HepG2 (cell line): ENCODE measurements around the gene TUT1. TPM values are rescaled to one million over a fixed set of nuclear protein-coding genes. Genes with fewer than 3 reads are reported as not detected.

Source experiments
- ATAC-seq: fragments of 200-7000 bp; cut with Tn5 transposase; 3 replicates; pipeline ENCODE4 v1.9.1; 2020; ENCODE audit warnings: mild to moderate bottlenecking, moderate library complexity
- BruUV-seq: library from RNA; stranded (reverse); fragments of 400-500 nt; replicated peaks from 2 replicates; lab custom pipeline; 2021; lab: Mats Ljungman, UMichigan
- CTCF ChIA-PET: fragments of 300-600 bp; formaldehyde crosslinking; extraction: SDS; loops from one replicate; lab custom pipeline; 2021; ENCODE audit warnings: low total read pairs, inconsistent platforms, low intra/inter-chr PET ratio; lab: Yijun Ruan, JAX
- POLR2A ChIA-PET: fragments of 350-600 bp; sonication (Branson Sonifier 250); formaldehyde crosslinking; loops from one replicate; lab custom pipeline; 2020; ENCODE audit warnings: antibody characterized with exemption, inconsistent platforms; lab: Yijun Ruan, JAX
- DNase-seq: peaks from one replicate; pipeline ENCODE4 v3.0.0-alpha.2; 2015; ENCODE audit warnings: low spot score
- FAIRE-seq: peaks from 3 replicates; lab custom pipeline; 2011; peaks lifted over from hg19 to GRCh38; lab: Jason Lieb, UNC
- H2AFZ ChIP-seq: one replicate; pipeline ENCODE4 v1.6.1; 2011; ENCODE audit warnings: low read length, inconsistent platforms
- H3K27ac ChIP-seq: fragments of 300-600 bp; 3 replicates; pipeline ENCODE4 v1.8.0; 2011; ENCODE audit warnings: mixed run types, mild to moderate bottlenecking, mixed read lengths, low read length, inconsistent platforms; ENCODE audit not compliant: insufficient read depth; ENCODE audit errors: extremely low read length
- H3K27me3 ChIP-seq, 2 experiments: fragments of 200-600 bp in 1 of 2; 2 replicates in 1 of 2; 3 replicates in 1 of 2; pipeline versions ENCODE4 v1.6.0 to v1.8.0; 2011; ENCODE audit warnings: low read length in 2 of 2, mild to moderate bottlenecking in 2 of 2, moderate library complexity in 2 of 2, inconsistent platforms in 1 of 2; ENCODE audit not compliant: insufficient read depth in 2 of 2, control insufficient read depth in 1 of 2
- H3K36me3 ChIP-seq, 2 experiments: fragments of 200-600 bp in 1 of 2; replicated peaks in 1 of 2; 2 replicates in 1 of 2; 3 replicates in 1 of 2; pipeline versions ENCODE4 v1.5.1 to v1.8.0; 2011; ENCODE audit warnings: low read length in 2 of 2, inconsistent platforms in 1 of 2; ENCODE audit not compliant: insufficient read depth in 2 of 2, control insufficient read depth in 1 of 2
- H3K4me1 ChIP-seq: 2 replicates; pipeline ENCODE4 v1.5.1; 2012; ENCODE audit warnings: low read length, inconsistent platforms; ENCODE audit not compliant: insufficient read depth
- H3K4me2 ChIP-seq: 2 replicates; pipeline ENCODE4 v1.6.0; 2011; ENCODE audit warnings: low read depth, low read length, inconsistent platforms
- H3K4me3 ChIP-seq, 3 experiments: fragments of 200-600 bp in 1 of 3; sonication (generic), shearing (Covaris generic) in 1 of 3; replicated peaks in 1 of 3; 2 replicates each; pipeline ENCODE4 v1.5.1; 2011 to 2016; ENCODE audit warnings: low read length in 3 of 3, inconsistent platforms in 2 of 3, low read depth in 2 of 3, mild to moderate bottlenecking in 2 of 3, control low read depth in 1 of 3, mixed read lengths in 1 of 3; ENCODE audit not compliant: insufficient read depth in 1 of 3
- H3K79me2 ChIP-seq: one replicate; pipeline ENCODE4 v1.6.1; 2011; ENCODE audit warnings: low read length, inconsistent platforms; ENCODE audit not compliant: insufficient read depth
- H3K9ac ChIP-seq: 2 replicates; pipeline ENCODE4 v1.6.0; 2011; ENCODE audit warnings: mild to moderate bottlenecking, low read depth, low read length, inconsistent platforms; ENCODE audit not compliant: insufficient read depth
- H3K9me3 ChIP-seq: 2 replicates; pipeline ENCODE4 v1.5.1; 2012; ENCODE audit warnings: mild to moderate bottlenecking, low read length
- H4K20me1 ChIP-seq: 2 replicates; pipeline ENCODE4 v1.6.0; 2011; ENCODE audit warnings: inconsistent platforms, mild to moderate bottlenecking, low read length, moderate library complexity; ENCODE audit not compliant: insufficient read depth
- CCDC6 ChIP-seq: sonication (generic); formaldehyde crosslinking; IDR thresholded peaks from 2 replicates; pipeline ENCODE4 v1.8.1; 2022; ENCODE audit warnings: mild to moderate bottlenecking, missing genetic modification reagents, moderate library complexity
- HDAC1 ChIP-seq: sonication (generic); formaldehyde crosslinking; IDR thresholded peaks from 2 replicates; pipeline ENCODE4 v1.5.1; 2020; ENCODE audit warnings: mild to moderate bottlenecking, missing genetic modification reagents
- TRIM24 ChIP-seq: sonication (generic); formaldehyde crosslinking; IDR thresholded peaks from 2 replicates; pipeline ENCODE4 v1.8.0; 2022; ENCODE audit warnings: mild to moderate bottlenecking, missing genetic modification reagents
- ZNF263 ChIP-seq: sonication (generic); formaldehyde crosslinking; IDR thresholded peaks from 2 replicates; pipeline ENCODE4 v1.4.0; 2020; ENCODE audit warnings: missing genetic modification reagents
- ZNF367 ChIP-seq: sonication (generic); formaldehyde crosslinking; IDR thresholded peaks from 2 replicates; pipeline ENCODE4 v1.4.0; 2020; ENCODE audit warnings: missing genetic modification reagents, borderline replicate concordance
- ZNF709 ChIP-seq: sonication (generic); formaldehyde crosslinking; IDR thresholded peaks from 2 replicates; pipeline ENCODE4 v1.5.0; 2020; ENCODE audit warnings: mild to moderate bottlenecking, missing genetic modification reagents
- WGBS: methylation state at CpG from one replicate; pipeline ENCODE4 v1.1.6; 2017; ENCODE audit warnings: low lambda C conversion rate; 5-methylcytosine and 5-hydroxymethylcytosine counted together
- in situ Hi-C: cut with HindIII; loops from 2 replicates; pipeline ENCODE4 v1.10.0; 2017; ENCODE audit warnings: low pct_unique_long_range_greater_than_20kb; ENCODE audit not compliant: extremely low pct_ligation_motif_present
- intact Hi-C: fragments of 100-400 bp; cut with micrococcal nuclease; formaldehyde crosslinking; loops from one replicate; pipeline ENCODE4 v1.10.0; 2022; ENCODE audit not compliant: unreplicated experiment
- polyA plus RNA-seq, 8 experiments: library from polyadenylated mRNA; depleted of rRNA in 3 of 8; stranded (reverse) in 7 of 8; unstranded in 1 of 8; fragments of >200 nt; fragmentation: Illumina TruSeq in 4 of 8; extraction: Trizol in 4 of 8; gene quantifications; 2 replicates each; pipeline versions ENCODE4 v1.2.1 to v1.2.3, GENCODE V29; 2011 to 2016; ENCODE audit warnings: low read depth in 4 of 8, missing spikeins in 1 of 8, mixed read lengths in 1 of 8; ENCODE audit not compliant: insufficient read depth in 1 of 8
- total RNA-seq, 5 experiments: library from RNA; depleted of rRNA; stranded (reverse); fragments of >200 nt; fragmentation: Illumina TruSeq; extraction: Trizol; gene quantifications; 2 replicates each; pipeline ENCODE4 v1.2.3, GENCODE V29; 2016; ENCODE audit warnings: low read depth in 1 of 5
- TF ChIP-seq, protein P1 (sequence below): IDR thresholded peaks from 2 replicates; pipeline ENCODE4 v1.6.1; 2016; ENCODE audit warnings: low read depth, missing genetic modification reagents, missing compliant biosample characterization
- TF ChIP-seq, protein P2 (sequence below): sonication (generic); formaldehyde crosslinking; IDR thresholded peaks from 2 replicates; pipeline ENCODE4 v1.5.1; 2020; ENCODE audit warnings: mild to moderate bottlenecking, missing genetic modification reagents, moderate library complexity
- TF ChIP-seq, protein P3 (sequence below): sonication (generic); formaldehyde crosslinking; IDR thresholded peaks from 2 replicates; pipeline ENCODE4 v1.4.0; 2020; ENCODE audit warnings: missing genetic modification reagents
- TF ChIP-seq, protein P4 (sequence below): sonication (generic); formaldehyde crosslinking; IDR thresholded peaks from 2 replicates; pipeline ENCODE4 v1.4.0; 2020; ENCODE audit warnings: missing genetic modification reagents

The TUT1 gene
- total and polyA plus RNA-seq, 2 of the 13 experiments (the other 11 are each of a cell fraction or from before 2014, with no cell fraction given) = 9.7 to 14.3 TPM

DNA sequence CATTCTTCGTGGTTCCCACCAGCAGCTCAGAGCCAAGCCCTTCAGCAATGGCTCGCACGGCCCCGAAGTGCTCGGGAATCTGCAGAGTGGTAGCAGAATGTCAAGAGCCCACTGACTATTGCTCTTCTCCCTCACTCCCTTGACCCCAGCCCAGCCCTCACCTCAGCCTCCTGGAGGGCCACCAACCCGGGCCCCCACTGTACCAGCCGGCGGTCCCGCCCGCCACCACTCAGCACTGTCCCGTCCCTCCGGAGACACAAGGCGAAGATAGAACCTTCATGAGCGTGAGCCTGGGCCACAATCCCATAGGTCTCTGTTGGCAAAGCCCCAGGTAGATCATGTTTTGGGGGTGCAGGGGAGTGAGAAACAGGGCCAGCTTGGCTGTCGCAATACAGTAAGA lies 14.6 kb upstream of the TUT1 start:
- H3K27me3 ChIP-seq = no peaks in the 10 kb centered on the region; a peak in 1 of 5 replicates
- H3K79me2 ChIP-seq = peaks cover 6% of the 10 kb centered on the region
- no peak for ATAC-seq
- H3K9ac ChIP-seq = no peak overlapping the region
- no peak overlapping the region for H3K4me3 ChIP-seq
- H3K4me2 ChIP-seq = no peak overlapping the region
- no peak for FAIRE-seq
- H4K20me1 ChIP-seq = no peaks in the 10 kb centered on the region
- no TSS peak for BruUV-seq
- POLR2A ChIA-PET = interaction anchor here (1.0 kb wide), 1 partner anchor 32 kb away, joined by 3 read pairs; no protein-coding TSS in a partner anchor
- intact Hi-C loops (no loop called here), in situ Hi-C loops (no loop called here)
- no peak overlapping the region for H2AFZ ChIP-seq
- CTCF ChIA-PET = no interaction called here
- peaks cover 44% of the 10 kb centered on the region for H3K4me1 ChIP-seq
- H3K36me3 ChIP-seq = no peaks in the 10 kb centered on the region; a peak in 2 of 5 replicates
- no peak for DNase-seq
- 99% methylated on average over 15 of the region's 15 CpGs for WGBS
- no peak overlapping the region for H3K27ac ChIP-seq
- no peaks in the 10 kb centered on the region for H3K9me3 ChIP-seq
- no peak for TF ChIP-seq ZNF263
- TF ChIP-seq, protein P1, sequence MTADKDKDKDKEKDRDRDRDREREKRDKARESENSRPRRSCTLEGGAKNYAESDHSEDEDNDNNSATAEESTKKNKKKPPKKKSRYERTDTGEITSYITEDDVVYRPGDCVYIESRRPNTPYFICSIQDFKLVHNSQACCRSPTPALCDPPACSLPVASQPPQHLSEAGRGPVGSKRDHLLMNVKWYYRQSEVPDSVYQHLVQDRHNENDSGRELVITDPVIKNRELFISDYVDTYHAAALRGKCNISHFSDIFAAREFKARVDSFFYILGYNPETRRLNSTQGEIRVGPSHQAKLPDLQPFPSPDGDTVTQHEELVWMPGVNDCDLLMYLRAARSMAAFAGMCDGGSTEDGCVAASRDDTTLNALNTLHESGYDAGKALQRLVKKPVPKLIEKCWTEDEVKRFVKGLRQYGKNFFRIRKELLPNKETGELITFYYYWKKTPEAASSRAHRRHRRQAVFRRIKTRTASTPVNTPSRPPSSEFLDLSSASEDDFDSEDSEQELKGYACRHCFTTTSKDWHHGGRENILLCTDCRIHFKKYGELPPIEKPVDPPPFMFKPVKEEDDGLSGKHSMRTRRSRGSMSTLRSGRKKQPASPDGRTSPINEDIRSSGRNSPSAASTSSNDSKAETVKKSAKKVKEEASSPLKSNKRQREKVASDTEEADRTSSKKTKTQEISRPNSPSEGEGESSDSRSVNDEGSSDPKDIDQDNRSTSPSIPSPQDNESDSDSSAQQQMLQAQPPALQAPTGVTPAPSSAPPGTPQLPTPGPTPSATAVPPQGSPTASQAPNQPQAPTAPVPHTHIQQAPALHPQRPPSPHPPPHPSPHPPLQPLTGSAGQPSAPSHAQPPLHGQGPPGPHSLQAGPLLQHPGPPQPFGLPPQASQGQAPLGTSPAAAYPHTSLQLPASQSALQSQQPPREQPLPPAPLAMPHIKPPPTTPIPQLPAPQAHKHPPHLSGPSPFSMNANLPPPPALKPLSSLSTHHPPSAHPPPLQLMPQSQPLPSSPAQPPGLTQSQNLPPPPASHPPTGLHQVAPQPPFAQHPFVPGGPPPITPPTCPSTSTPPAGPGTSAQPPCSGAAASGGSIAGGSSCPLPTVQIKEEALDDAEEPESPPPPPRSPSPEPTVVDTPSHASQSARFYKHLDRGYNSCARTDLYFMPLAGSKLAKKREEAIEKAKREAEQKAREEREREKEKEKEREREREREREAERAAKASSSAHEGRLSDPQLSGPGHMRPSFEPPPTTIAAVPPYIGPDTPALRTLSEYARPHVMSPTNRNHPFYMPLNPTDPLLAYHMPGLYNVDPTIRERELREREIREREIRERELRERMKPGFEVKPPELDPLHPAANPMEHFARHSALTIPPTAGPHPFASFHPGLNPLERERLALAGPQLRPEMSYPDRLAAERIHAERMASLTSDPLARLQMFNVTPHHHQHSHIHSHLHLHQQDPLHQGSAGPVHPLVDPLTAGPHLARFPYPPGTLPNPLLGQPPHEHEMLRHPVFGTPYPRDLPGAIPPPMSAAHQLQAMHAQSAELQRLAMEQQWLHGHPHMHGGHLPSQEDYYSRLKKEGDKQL = no peak
- no peak for TF ChIP-seq ZNF367 (CRISPR knock-in tag)
- no peak for TF ChIP-seq CCDC6 (CRISPR knock-in tag)
- TF ChIP-seq, protein P2, sequence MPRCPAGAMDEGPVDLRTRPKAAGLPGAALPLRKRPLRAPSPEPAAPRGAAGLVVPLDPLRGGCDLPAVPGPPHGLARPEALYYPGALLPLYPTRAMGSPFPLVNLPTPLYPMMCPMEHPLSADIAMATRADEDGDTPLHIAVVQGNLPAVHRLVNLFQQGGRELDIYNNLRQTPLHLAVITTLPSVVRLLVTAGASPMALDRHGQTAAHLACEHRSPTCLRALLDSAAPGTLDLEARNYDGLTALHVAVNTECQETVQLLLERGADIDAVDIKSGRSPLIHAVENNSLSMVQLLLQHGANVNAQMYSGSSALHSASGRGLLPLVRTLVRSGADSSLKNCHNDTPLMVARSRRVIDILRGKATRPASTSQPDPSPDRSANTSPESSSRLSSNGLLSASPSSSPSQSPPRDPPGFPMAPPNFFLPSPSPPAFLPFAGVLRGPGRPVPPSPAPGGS (CRISPR knock-in tag) = no peak
- no peak for TF ChIP-seq HDAC1 (CRISPR knock-in tag)
- TF ChIP-seq TRIM24 = no peak
- TF ChIP-seq ZNF709 = no peak
- TF ChIP-seq, protein P3, sequence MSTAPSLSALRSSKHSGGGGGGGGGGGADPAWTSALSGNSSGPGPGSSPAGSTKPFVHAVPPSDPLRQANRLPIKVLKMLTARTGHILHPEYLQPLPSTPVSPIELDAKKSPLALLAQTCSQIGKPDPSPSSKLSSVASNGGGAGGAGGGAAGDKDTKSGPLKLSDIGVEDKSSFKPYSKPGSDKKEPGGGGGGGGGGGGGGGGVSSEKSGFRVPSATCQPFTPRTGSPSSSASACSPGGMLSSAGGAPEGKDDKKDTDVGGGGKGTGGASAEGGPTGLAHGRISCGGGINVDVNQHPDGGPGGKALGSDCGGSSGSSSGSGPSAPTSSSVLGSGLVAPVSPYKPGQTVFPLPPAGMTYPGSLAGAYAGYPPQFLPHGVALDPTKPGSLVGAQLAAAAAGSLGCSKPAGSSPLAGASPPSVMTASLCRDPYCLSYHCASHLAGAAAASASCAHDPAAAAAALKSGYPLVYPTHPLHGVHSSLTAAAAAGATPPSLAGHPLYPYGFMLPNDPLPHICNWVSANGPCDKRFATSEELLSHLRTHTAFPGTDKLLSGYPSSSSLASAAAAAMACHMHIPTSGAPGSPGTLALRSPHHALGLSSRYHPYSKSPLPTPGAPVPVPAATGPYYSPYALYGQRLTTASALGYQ (CRISPR knock-in tag) = no peak
- TF ChIP-seq, protein P4, sequence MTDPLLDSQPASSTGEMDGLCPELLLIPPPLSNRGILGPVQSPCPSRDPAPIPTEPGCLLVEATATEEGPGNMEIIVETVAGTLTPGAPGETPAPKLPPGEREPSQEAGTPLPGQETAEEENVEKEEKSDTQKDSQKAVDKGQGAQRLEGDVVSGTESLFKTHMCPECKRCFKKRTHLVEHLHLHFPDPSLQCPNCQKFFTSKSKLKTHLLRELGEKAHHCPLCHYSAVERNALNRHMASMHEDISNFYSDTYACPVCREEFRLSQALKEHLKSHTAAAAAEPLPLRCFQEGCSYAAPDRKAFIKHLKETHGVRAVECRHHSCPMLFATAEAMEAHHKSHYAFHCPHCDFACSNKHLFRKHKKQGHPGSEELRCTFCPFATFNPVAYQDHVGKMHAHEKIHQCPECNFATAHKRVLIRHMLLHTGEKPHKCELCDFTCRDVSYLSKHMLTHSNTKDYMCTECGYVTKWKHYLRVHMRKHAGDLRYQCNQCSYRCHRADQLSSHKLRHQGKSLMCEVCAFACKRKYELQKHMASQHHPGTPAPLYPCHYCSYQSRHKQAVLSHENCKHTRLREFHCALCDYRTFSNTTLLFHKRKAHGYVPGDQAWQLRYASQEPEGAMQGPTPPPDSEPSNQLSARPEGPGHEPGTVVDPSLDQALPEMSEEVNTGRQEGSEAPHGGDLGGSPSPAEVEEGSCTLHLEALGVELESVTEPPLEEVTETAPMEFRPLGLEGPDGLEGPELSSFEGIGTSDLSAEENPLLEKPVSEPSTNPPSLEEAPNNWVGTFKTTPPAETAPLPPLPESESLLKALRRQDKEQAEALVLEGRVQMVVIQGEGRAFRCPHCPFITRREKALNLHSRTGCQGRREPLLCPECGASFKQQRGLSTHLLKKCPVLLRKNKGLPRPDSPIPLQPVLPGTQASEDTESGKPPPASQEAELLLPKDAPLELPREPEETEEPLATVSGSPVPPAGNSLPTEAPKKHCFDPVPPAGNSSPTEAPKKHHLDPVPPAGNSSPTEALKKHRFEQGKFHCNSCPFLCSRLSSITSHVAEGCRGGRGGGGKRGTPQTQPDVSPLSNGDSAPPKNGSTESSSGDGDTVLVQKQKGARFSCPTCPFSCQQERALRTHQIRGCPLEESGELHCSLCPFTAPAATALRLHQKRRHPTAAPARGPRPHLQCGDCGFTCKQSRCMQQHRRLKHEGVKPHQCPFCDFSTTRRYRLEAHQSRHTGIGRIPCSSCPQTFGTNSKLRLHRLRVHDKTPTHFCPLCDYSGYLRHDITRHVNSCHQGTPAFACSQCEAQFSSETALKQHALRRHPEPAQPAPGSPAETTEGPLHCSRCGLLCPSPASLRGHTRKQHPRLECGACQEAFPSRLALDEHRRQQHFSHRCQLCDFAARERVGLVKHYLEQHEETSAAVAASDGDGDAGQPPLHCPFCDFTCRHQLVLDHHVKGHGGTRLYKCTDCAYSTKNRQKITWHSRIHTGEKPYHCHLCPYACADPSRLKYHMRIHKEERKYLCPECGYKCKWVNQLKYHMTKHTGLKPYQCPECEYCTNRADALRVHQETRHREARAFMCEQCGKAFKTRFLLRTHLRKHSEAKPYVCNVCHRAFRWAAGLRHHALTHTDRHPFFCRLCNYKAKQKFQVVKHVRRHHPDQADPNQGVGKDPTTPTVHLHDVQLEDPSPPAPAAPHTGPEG (CRISPR knock-in tag) = no peak
